Left ventricle myocardium inferior (tissue), 1 donor: Measurements from ENCODE around the gene SORCS1. TPM values are rescaled to one million over a fixed set of nuclear protein-coding genes. Genes with fewer than 3 reads are reported as not detected.

Experiments
- DNase-seq: peaks from one replicate; pipeline ENCODE4 v3.0.0-alpha.2; 2020
- H3K27ac ChIP-seq: fragments of 200-600 bp; replicated peaks from 2 replicates; pipeline ENCODE4 v1.8.0; 2021
- H3K27me3 ChIP-seq: fragments of 200-600 bp; 2 replicates; pipeline ENCODE4 v1.8.0; 2021; ENCODE audit warnings: low read depth
- H3K36me3 ChIP-seq: fragments of 200-600 bp; 2 replicates; pipeline ENCODE4 v1.8.0; 2021
- H3K4me1 ChIP-seq: fragments of 200-600 bp; 2 replicates; pipeline ENCODE4 v1.8.0; 2021
- H3K4me3 ChIP-seq: fragments of 200-600 bp; 2 replicates; pipeline ENCODE4 v1.8.0; 2021; ENCODE audit warnings: mild to moderate bottlenecking, moderate library complexity
- H3K9me3 ChIP-seq: fragments of 200-600 bp; replicated peaks from 2 replicates; pipeline ENCODE4 v1.8.0; 2021
- CTCF ChIP-seq: fragments of 200-600 bp; IDR thresholded peaks from 2 replicates; pipeline ENCODE4 v1.8.0; 2021; ENCODE audit warnings: antibody characterized with exemption, mild to moderate bottlenecking, borderline replicate concordance
- intact Hi-C: fragments of 100-400 bp; cut with micrococcal nuclease; formaldehyde crosslinking; loops from one replicate; pipeline ENCODE4 v1.11.0; 2022
- total RNA-seq: library from RNA; stranded (reverse); fragmentation: NEBNext Ultra II Directional; extraction: Animal tissue kit (Norgen Biotek cat#: 25700); gene quantifications from one replicate; pipeline ENCODE4 v1.2.1, GENCODE V29; 2021
- donor health status: DM: no; HTN: yes; CAD: no; lungs with severe emphysema.

The SORCS1 gene
- total RNA-seq, 1 donor from 2014 or later, result 2.9 TPM

GRCh38 chr10:106661133-106661766 lies 503.3 kb downstream of the SORCS1 start:
- H3K36me3 ChIP-seq, result no peaks in the 10 kb centered on the region
- H3K27ac ChIP-seq, result no peak overlapping the region
- H3K4me3 ChIP-seq, result no peak overlapping the region
- TF ChIP-seq CTCF, result no peak
- H3K9me3 ChIP-seq, result peaks cover 16% of the 10 kb centered on the region
- no peaks in the 10 kb centered on the region for H3K4me1 ChIP-seq
- H3K27me3 ChIP-seq, result no peaks in the 10 kb centered on the region
- no peak for DNase-seq
- intact Hi-C loops, result no loop called here

- intact Hi-C loops, result no loop called here
- Histone ChIP-seq H3K9me3 (peaks cover 13% of the 10 kb centered on the region), H3K4me3 (no peak overlapping the region), H3K36me3 (no peaks in the 10 kb centered on the region), H3K27ac (no peak overlapping the region), H3K27me3 (no peaks in the 10 kb centered on the region), H3K4me1 (no peaks in the 10 kb centered on the region)
- TF ChIP-seq CTCF, result no peak
- no peak for DNase-seq
These were observed 504.0 kb downstream of the SORCS1 start for GRCh38 chr10:106660550-106660949.

GRCh38 chr10:106655636-106656035 lies 508.9 kb downstream of the SORCS1 start:
- H3K9me3 ChIP-seq, result no peaks in the 10 kb centered on the region
- no peaks in the 10 kb centered on the region for H3K36me3 ChIP-seq
- no peak for DNase-seq
- H3K27me3 ChIP-seq, result no peaks in the 10 kb centered on the region
- TF ChIP-seq CTCF, result no peak
- H3K4me3 ChIP-seq, result no peak overlapping the region
- H3K4me1 ChIP-seq, result no peaks in the 10 kb centered on the region
- no peak overlapping the region for H3K27ac ChIP-seq
- intact Hi-C loops, result no loop called here

GRCh38 chr10:106655165-106655564 lies 509.3 kb downstream of the SORCS1 start:
- no peaks in the 10 kb centered on the region for H3K36me3 ChIP-seq
- DNase-seq, result no peak
- no peaks in the 10 kb centered on the region for H3K27me3 ChIP-seq
- no peak overlapping the region for H3K4me3 ChIP-seq
- no peaks in the 10 kb centered on the region for H3K4me1 ChIP-seq
- no peaks in the 10 kb centered on the region for H3K9me3 ChIP-seq
- TF ChIP-seq CTCF, result no peak
- intact Hi-C loops, result no loop called here
- no peak overlapping the region for H3K27ac ChIP-seq

- peaks cover 4% of the 10 kb centered on the region for H3K4me1 ChIP-seq
- intact Hi-C loops, result no loop called here
- no peaks in the 10 kb centered on the region for H3K27me3 ChIP-seq
- TF ChIP-seq CTCF, result no peak
- DNase-seq, result no peak
- no peak overlapping the region for H3K27ac ChIP-seq
- H3K4me3 ChIP-seq, result no peak overlapping the region
- H3K9me3 ChIP-seq, result no peaks in the 10 kb centered on the region
- no peaks in the 10 kb centered on the region for H3K36me3 ChIP-seq
These were observed 512.2 kb downstream of the SORCS1 start for GRCh38 chr10:106652279-106652678.
